ENCODE data around the gene NUF2. TPM values are rescaled to one million over a fixed set of nuclear protein-coding genes. Genes with fewer than 3 reads are reported as not detected.
"Not testable (repeated sequence)": the region's sequence is repeated elsewhere in the genome, so short reads cannot be mapped to it uniquely, and the experiment has no call there.

Gene NUF2
- total RNA-seq, 2 donors from 2014 or later = 0.75 to 1.8 TPM

GRCh38 chr1:163357378-163357777, 35.6 kb downstream of the NUF2 start:
- no peak overlapping the region for H3K27ac Mint-ChIP-seq
- H3K4me3 Mint-ChIP-seq = no peak overlapping the region
- peaks cover 6% of the 10 kb centered on the region for H3K4me1 Mint-ChIP-seq
- H3K36me3 Mint-ChIP-seq (ENCODE audit: low read depth) = no peaks in the 10 kb centered on the region
- no peak for DNase-seq
- H3K9me3 ChIP-seq (ENCODE audit: control insufficient read depth, low read length, poor library complexity, severe bottlenecking) = no peaks in the 10 kb centered on the region
- no peak for ATAC-seq
- peaks cover 5% of the 10 kb centered on the region for H3K27me3 Mint-ChIP-seq

DNA sequence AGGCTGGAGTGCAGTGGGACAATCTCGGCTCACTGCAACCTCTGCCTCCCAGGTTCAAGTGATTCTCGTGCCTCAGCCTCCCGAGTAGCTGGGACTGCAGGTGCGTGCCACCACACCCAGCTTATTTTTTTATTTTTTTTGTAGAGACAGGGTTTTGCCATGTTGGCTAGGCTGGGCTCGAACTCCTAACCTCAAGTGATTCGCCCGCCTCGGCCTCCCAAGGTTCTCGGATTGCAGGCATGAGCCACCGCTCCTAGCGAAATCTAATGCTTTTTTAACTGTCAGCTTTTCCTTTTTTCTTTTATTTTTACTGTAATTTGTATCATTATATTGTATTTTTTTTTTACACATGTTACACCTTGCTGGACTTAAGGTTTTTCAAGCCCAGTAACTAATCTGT, 36.4 kb downstream of the NUF2 start:
- not testable (repeated sequence) for H3K36me3 Mint-ChIP-seq (ENCODE audit: low read depth); H3K27ac Mint-ChIP-seq; H3K9me3 ChIP-seq (ENCODE audit: control insufficient read depth, low read length, poor library complexity, severe bottlenecking); H3K4me3 Mint-ChIP-seq; H3K4me1 Mint-ChIP-seq; DNase-seq; ATAC-seq
- H3K27me3 Mint-ChIP-seq = peaks cover 11% of the 10 kb centered on the region

- Mint-ChIP-seq H3K27me3 (peaks cover 12% of the 10 kb centered on the region), H3K4me1 (peaks cover 6% of the 10 kb centered on the region), H3K4me3 (peak overlapping the region; percentile 59), H3K36me3 (ENCODE audit: low read depth) (no peaks in the 10 kb centered on the region), H3K27ac (no peak overlapping the region)
- no peaks in the 10 kb centered on the region for H3K9me3 ChIP-seq (ENCODE audit: control insufficient read depth, low read length, poor library complexity, severe bottlenecking)
- DNase-seq (no peak), ATAC-seq (peak; percentile 27)
These were observed 39.6 kb downstream of the NUF2 start for GRCh38 chr1:163361123-163361934.

GRCh38 chr1:163365186-163365585, 43.4 kb downstream of the NUF2 start:
- no peak overlapping the region for H3K27ac Mint-ChIP-seq
- DNase-seq (no peak), ATAC-seq (no peak)
- no peaks in the 10 kb centered on the region for H3K36me3 Mint-ChIP-seq (ENCODE audit: low read depth)
- H3K9me3 ChIP-seq (ENCODE audit: control insufficient read depth, low read length, poor library complexity, severe bottlenecking) = no peaks in the 10 kb centered on the region
- peaks cover 6% of the 10 kb centered on the region for H3K4me1 Mint-ChIP-seq
- H3K27me3 Mint-ChIP-seq = peaks cover 15% of the 10 kb centered on the region
- H3K4me3 Mint-ChIP-seq = no peak overlapping the region

- ATAC-seq (no peak), DNase-seq (no peak)
- H3K27me3 Mint-ChIP-seq = peaks cover 13% of the 10 kb centered on the region
- no peaks in the 10 kb centered on the region for H3K9me3 ChIP-seq (ENCODE audit: control insufficient read depth, low read length, poor library complexity, severe bottlenecking)
- H3K36me3 Mint-ChIP-seq (ENCODE audit: low read depth) = no peaks in the 10 kb centered on the region
- H3K27ac Mint-ChIP-seq = no peak overlapping the region
- H3K4me3 Mint-ChIP-seq = no peak overlapping the region
- peaks cover 3% of the 10 kb centered on the region for H3K4me1 Mint-ChIP-seq
These were observed 44.8 kb downstream of the NUF2 start for GRCh38 chr1:163366555-163366954.

GRCh38 chr1:163367721-163368120, 46.0 kb downstream of the NUF2 start:
- peaks cover 15% of the 10 kb centered on the region for H3K27me3 Mint-ChIP-seq
- no peaks in the 10 kb centered on the region for H3K9me3 ChIP-seq (ENCODE audit: control insufficient read depth, low read length, poor library complexity, severe bottlenecking)
- no peaks in the 10 kb centered on the region for H3K4me1 Mint-ChIP-seq
- ATAC-seq (no peak), DNase-seq (no peak)
- no peaks in the 10 kb centered on the region for H3K36me3 Mint-ChIP-seq (ENCODE audit: low read depth)
- no peak overlapping the region for H3K4me3 Mint-ChIP-seq
- H3K27ac Mint-ChIP-seq = no peak overlapping the region

DNA sequence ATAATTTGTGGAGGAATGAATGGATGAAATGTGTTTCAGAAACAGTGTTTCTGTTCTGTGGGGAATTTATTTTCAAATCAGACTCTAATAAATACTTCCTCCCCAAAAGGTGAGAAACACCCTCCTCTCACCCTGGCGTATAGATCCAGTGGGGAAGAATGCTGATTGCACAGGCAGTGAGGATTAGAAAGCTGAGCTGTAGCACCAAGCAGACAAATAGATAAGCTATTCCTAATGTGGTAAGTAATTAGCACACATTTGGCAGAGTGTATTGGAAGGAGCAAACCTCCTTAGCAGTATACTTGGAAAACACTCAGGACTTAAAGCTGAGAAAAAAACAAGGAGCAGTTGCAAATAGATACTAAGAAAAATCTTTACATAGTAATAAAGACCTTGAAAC, 50.8 kb downstream of the NUF2 start:
- Mint-ChIP-seq H3K4me3 (no peak overlapping the region), H3K27ac (no peak overlapping the region), H3K4me1 (no peaks in the 10 kb centered on the region), H3K36me3 (ENCODE audit: low read depth) (no peaks in the 10 kb centered on the region), H3K27me3 (peaks cover 14% of the 10 kb centered on the region)
- H3K9me3 ChIP-seq (ENCODE audit: control insufficient read depth, low read length, poor library complexity, severe bottlenecking) = no peaks in the 10 kb centered on the region
- DNase-seq (no peak), ATAC-seq (no peak)

DNA sequence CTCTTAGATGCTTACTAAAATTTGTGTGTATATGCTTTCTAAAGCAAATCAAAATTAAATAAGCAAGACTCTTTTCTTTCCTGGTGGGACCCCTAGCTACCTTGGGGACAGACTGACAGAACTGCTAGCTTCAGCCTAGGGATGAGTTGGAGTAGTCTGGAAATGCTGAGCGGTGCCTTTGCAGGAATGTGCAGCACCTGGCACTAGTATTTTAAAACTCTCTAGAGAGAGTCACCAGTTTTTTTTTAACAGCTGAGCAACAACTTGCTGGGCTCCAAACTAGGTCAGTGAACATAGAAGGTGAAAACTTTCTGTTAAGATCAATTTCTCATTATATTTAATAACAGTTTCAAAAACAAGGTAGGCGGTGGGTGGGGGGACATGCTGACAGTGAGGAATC, 56.8 kb downstream of the NUF2 start:
- peaks cover 2% of the 10 kb centered on the region for H3K36me3 Mint-ChIP-seq (ENCODE audit: low read depth)
- no peak overlapping the region for H3K4me3 Mint-ChIP-seq
- H3K4me1 Mint-ChIP-seq = peaks cover 2% of the 10 kb centered on the region
- H3K27me3 Mint-ChIP-seq = peaks cover 28% of the 10 kb centered on the region
- no peak for ATAC-seq
- no peak overlapping the region for H3K27ac Mint-ChIP-seq
- no peak for DNase-seq
- H3K9me3 ChIP-seq (ENCODE audit: control insufficient read depth, low read length, poor library complexity, severe bottlenecking) = no peaks in the 10 kb centered on the region

GRCh38 chr1:163379801-163380200, 58.0 kb downstream of the NUF2 start:
- H3K4me3 Mint-ChIP-seq = no peak overlapping the region
- H3K9me3 ChIP-seq (ENCODE audit: control insufficient read depth, low read length, poor library complexity, severe bottlenecking) = no peaks in the 10 kb centered on the region
- no peak for ATAC-seq

DNA sequence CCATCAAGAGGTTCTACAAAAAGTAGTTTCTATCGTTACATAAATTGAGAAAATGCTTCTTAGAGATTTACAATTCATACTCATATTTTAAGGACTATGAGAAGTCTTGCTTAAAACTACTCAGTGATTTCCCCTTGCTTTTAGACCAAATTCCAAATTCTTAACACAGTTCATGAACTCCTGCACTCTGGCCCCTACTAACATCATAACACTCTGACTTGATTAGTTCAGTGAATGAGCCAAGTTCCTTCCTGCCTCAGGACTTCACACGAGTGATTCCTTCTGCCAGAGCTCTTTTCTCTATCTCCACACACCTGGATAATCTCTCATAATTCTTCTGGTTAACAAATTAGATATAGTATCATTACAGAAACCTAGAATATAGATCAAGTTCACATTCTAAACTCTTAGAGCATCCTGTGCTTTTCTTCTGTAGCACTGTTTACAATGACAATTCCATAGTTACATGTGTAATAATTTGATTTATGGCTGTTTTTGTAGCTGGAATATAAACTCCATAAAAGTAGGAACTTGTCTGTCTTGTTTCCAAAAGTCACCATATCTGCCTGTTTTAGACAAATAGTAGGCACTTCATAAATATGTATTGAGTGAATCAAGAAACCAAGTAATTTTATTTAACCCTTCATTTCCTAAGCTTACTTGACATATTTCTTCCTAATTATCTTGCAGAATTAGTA, 59.9 kb downstream of the NUF2 start:
- H3K4me1 Mint-ChIP-seq = peaks cover 2% of the 10 kb centered on the region
- DNase-seq = no peak
- H3K27me3 Mint-ChIP-seq = peaks cover 23% of the 10 kb centered on the region
- no peak overlapping the region for H3K4me3 Mint-ChIP-seq
- H3K36me3 Mint-ChIP-seq (ENCODE audit: low read depth) = peaks cover 2% of the 10 kb centered on the region
- no peak overlapping the region for H3K27ac Mint-ChIP-seq
- H3K9me3 ChIP-seq (ENCODE audit: control insufficient read depth, low read length, poor library complexity, severe bottlenecking) = no peaks in the 10 kb centered on the region
- ATAC-seq = no peak

More at GRCh38 chr1:163379801-163380200, 58.0 kb downstream of the NUF2 start:
- H3K27me3 Mint-ChIP-seq = peaks cover 29% of the 10 kb centered on the region
- no peak overlapping the region for H3K27ac Mint-ChIP-seq
- no peak for DNase-seq
- peaks cover 2% of the 10 kb centered on the region for H3K36me3 Mint-ChIP-seq (ENCODE audit: low read depth)
- peaks cover 2% of the 10 kb centered on the region for H3K4me1 Mint-ChIP-seq

- Mint-ChIP-seq H3K27ac (no peak overlapping the region), H3K4me3 (no peak overlapping the region), H3K27me3 (peaks cover 23% of the 10 kb centered on the region), H3K36me3 (ENCODE audit: low read depth) (peaks cover 2% of the 10 kb centered on the region), H3K4me1 (peaks cover 2% of the 10 kb centered on the region)
- ATAC-seq = no peak
- no peaks in the 10 kb centered on the region for H3K9me3 ChIP-seq (ENCODE audit: control insufficient read depth, low read length, poor library complexity, severe bottlenecking)
- no peak for DNase-seq
These were observed 60.6 kb downstream of the NUF2 start for GRCh38 chr1:163382395-163382794.

- ATAC-seq (no peak), DNase-seq (no peak)
- H3K9me3 ChIP-seq (ENCODE audit: control insufficient read depth, low read length, poor library complexity, severe bottlenecking) = no peaks in the 10 kb centered on the region
- no peak overlapping the region for H3K4me3 Mint-ChIP-seq
- H3K27ac Mint-ChIP-seq = no peak overlapping the region
- H3K27me3 Mint-ChIP-seq = peaks cover 46% of the 10 kb centered on the region
- no peaks in the 10 kb centered on the region for H3K36me3 Mint-ChIP-seq (ENCODE audit: low read depth)
- no peaks in the 10 kb centered on the region for H3K4me1 Mint-ChIP-seq
These were observed 65.4 kb downstream of the NUF2 start for GRCh38 chr1:163387146-163387545.

DNA sequence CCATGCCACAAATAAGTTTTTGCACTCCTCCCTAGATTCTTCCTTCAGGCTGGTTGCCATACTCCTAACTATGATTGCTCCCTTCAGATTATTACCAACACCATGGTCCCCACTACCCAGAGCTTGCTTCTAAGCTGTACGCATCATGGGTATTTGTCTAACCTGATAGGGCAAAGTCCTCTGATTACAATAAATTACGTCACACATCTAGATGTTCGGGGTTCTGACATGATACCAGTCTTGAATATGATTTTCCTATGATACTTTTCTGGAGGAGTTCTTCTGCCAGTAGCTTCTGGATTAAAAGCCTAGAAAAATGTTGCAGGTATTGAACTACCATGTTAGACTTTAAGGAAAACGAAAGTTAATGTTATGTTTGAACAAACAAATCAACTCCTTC, 67.2 kb downstream of the NUF2 start:
- ATAC-seq (no peak), DNase-seq (no peak)
- Mint-ChIP-seq H3K36me3 (ENCODE audit: low read depth) (no peaks in the 10 kb centered on the region), H3K4me1 (no peaks in the 10 kb centered on the region), H3K27ac (no peak overlapping the region), H3K4me3 (no peak overlapping the region), H3K27me3 (peaks cover 33% of the 10 kb centered on the region)
- no peaks in the 10 kb centered on the region for H3K9me3 ChIP-seq (ENCODE audit: control insufficient read depth, low read length, poor library complexity, severe bottlenecking)

DNA sequence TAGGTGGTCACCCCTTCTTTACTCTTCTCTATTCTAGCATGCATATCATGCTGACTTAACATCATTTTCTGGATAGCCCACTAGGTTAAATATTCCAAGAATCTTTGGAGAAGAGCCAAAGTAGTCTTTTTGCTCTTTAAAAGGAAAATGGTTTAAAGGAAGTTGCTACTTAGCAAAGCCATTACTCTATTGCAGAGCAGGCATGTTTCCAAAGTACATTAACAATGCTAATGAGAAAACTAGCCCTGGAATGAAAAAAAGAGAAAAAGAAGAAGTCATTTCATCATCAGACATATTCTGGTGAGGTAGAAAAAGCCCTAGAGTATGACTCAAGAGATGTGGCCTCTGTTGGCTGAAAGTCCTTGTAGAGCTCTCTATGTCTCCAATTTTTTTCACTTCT, 74.0 kb downstream of the NUF2 start:
- ATAC-seq (no peak), DNase-seq (no peak)
- H3K27me3 Mint-ChIP-seq = peaks cover 35% of the 10 kb centered on the region
- H3K27ac Mint-ChIP-seq = no peak overlapping the region
- no peaks in the 10 kb centered on the region for H3K4me1 Mint-ChIP-seq
- H3K9me3 ChIP-seq (ENCODE audit: control insufficient read depth, low read length, poor library complexity, severe bottlenecking) = no peaks in the 10 kb centered on the region
- H3K4me3 Mint-ChIP-seq = no peak overlapping the region
- H3K36me3 Mint-ChIP-seq (ENCODE audit: low read depth) = no peaks in the 10 kb centered on the region
